ENCODE measurements around the gene SPRN. TPM values are rescaled to one million over a fixed set of nuclear protein-coding genes. Genes with fewer than 3 reads are reported as not detected.

SPRN gene
- total and polyA plus RNA-seq, 8 donors, result 0.52 to 6.4 (median 3.3) TPM; not detected in 1

DNA sequence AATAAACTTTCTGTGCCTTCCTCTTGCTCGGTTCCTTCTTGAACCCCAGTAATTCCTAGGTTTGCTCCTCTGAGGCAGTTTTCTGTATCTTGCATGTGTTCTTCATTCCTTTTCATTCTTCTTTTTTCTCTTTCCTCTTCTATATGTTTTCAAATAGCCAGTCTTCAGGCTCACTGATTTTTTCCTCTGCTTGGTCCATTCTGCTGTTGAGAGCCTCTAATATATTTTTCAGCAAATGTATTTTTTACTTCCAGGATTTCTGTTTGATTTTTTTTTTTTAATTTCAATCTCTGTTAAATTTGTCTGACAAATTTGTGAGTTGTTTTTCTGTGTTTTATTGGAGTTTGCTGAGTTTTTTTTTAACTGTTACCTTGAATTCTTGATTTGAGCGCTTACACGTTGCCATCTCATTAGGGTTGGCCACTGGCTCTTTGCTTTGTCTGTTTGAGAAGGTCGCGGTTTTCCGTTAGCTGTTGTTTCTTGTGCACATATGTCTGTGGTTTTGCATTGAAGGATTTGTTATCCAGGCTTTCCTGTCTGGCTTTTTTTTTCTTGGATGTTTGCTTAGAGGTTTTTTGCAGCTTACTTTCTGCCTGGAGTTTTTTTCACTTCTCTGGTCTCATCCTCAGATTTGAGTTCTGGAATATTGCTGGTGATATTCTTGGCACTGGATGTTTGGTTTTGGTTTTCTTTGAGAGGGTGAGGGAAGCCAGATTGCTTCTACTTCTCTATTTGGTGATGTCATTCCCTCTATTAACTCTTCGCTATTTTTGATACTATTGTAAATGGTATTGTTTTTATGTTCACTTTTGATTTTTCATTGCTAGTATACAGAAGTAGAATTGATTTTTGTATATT lies 12.7 kb downstream of the SPRN start:
- no peak for ATAC-seq
- no peak overlapping the region for H3K27ac ChIP-seq
- H3K4me1 ChIP-seq, result no peaks in the 10 kb centered on the region
- no peak for DNase-seq
- TF ChIP-seq, protein P1, sequence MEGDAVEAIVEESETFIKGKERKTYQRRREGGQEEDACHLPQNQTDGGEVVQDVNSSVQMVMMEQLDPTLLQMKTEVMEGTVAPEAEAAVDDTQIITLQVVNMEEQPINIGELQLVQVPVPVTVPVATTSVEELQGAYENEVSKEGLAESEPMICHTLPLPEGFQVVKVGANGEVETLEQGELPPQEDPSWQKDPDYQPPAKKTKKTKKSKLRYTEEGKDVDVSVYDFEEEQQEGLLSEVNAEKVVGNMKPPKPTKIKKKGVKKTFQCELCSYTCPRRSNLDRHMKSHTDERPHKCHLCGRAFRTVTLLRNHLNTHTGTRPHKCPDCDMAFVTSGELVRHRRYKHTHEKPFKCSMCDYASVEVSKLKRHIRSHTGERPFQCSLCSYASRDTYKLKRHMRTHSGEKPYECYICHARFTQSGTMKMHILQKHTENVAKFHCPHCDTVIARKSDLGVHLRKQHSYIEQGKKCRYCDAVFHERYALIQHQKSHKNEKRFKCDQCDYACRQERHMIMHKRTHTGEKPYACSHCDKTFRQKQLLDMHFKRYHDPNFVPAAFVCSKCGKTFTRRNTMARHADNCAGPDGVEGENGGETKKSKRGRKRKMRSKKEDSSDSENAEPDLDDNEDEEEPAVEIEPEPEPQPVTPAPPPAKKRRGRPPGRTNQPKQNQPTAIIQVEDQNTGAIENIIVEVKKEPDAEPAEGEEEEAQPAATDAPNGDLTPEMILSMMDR (IDR thresholded peaks at IDR 0.05), result no peak
- no peak overlapping the region for H3K4me3 ChIP-seq
- H3K27me3 ChIP-seq, result no peaks in the 10 kb centered on the region
- peaks cover 3 to 26% of the 10 kb centered on the region in 2 donors for H3K9me3 ChIP-seq
- H3K36me3 ChIP-seq, result peaks cover 0 to 83% of the 10 kb centered on the region in 2 donors
- intact Hi-C loops (cut with DNase I), result no loop called here

DNA sequence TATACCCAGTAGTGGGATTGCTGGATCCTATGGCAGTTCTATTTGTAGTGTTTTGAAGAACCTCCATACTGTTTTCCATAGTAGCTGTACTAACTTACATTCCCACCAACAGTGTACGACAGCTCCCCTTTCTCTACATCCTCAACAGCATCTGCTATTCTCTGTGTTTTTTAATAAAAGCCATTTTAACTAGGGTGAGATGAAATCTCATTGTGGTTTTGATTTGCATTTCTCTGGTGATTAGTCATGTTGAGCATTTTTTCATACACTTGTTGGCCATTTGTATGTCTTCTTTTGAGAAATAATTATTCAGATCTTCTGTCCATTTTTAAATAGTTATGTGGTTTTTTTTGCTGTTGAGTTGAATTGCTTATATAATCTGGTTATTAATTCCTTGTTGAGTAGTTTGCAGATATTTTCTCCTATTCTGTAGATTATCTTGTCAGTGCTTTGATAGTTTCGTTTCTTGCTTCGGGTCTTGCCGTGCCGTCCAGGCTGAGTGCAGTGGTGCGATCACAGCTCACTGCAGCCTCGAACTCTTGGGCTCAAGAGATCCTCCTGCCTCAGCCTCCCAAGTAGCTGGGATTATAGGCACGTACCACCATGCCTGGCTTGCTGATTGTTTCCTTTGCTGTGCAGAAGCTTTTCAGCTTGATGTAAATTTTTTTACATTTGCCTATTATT lies 18.4 kb downstream of the SPRN start:
- no peak overlapping the region for H3K4me3 ChIP-seq
- TF ChIP-seq, protein P1 (IDR thresholded peaks at IDR 0.05), result no peak
- H3K4me1 ChIP-seq, result peaks cover 0 to 6% of the 10 kb centered on the region in 2 donors
- H3K27me3 ChIP-seq, result no peaks in the 10 kb centered on the region
- H3K27ac ChIP-seq, result no peak overlapping the region
- intact Hi-C loops (cut with DNase I), result no loop called here
- peaks cover 0 to 83% of the 10 kb centered on the region in 2 donors for H3K36me3 ChIP-seq
- DNase-seq (no peak), ATAC-seq (no peak)
- peaks cover under 1 to 5% of the 10 kb centered on the region in 2 donors for H3K9me3 ChIP-seq

DNA sequence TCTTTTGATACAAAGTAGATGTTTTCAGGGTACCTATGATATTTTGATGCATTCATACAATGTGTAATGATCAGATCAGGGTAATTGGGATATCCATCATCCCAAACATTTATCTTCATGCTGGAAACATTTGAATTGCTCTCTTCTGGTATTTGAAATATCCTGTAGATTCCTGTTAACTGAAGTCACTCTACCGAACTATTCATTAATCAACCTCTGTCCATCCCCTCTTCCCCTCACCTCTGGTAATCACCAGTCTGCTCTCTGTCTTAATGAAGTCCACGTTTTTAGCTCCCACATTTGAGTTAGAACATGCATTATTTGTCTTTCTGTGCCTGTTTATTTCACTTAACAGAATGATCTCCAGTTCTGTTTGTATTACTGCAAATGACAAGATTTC lies 19.2 kb downstream of the SPRN start:
- Histone ChIP-seq H3K36me3 (peaks cover 0 to 81% of the 10 kb centered on the region in 2 donors), H3K4me1 (peaks cover 0 to 8% of the 10 kb centered on the region in 2 donors), H3K27ac (no peak overlapping the region), H3K9me3 (no peaks in the 10 kb centered on the region), H3K4me3 (no peak overlapping the region), H3K27me3 (no peaks in the 10 kb centered on the region)
- DNase-seq, result no peak
- TF ChIP-seq, protein P1 (IDR thresholded peaks at IDR 0.05), result no peak
- ATAC-seq, result no peak
- intact Hi-C loops (cut with DNase I), result no loop called here

DNA sequence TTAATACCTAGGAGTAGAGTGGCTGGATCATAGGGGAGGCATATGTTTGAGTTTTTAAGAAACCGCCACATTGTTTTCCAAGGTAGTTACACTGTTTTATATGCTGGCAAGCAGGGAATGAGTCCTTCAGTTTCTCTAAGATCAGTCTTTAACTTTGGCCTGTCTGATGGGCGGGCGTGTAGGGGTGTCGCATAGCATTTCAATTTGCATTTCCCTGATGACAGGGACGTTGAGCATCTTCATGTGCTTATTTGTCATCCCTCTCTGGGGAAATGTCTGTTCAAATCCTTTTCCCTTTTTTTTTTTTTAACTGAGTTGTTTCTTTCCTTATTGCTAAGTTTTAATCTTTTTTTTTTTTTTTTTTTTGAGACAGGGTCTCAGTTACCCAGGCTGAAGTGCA lies 20.6 kb downstream of the SPRN start:
- H3K27ac ChIP-seq, result no peak overlapping the region
- no peaks in the 10 kb centered on the region for H3K9me3 ChIP-seq
- ATAC-seq (no peak), DNase-seq (no peak)
- H3K36me3 ChIP-seq, result peaks cover 0 to 85% of the 10 kb centered on the region in 2 donors
- H3K4me1 ChIP-seq, result peaks cover 0 to 8% of the 10 kb centered on the region in 2 donors
- intact Hi-C loops (cut with DNase I), result no loop called here
- TF ChIP-seq, protein P1 (IDR thresholded peaks at IDR 0.05), result no peak
- H3K27me3 ChIP-seq, result no peaks in the 10 kb centered on the region
- no peak overlapping the region for H3K4me3 ChIP-seq

DNA sequence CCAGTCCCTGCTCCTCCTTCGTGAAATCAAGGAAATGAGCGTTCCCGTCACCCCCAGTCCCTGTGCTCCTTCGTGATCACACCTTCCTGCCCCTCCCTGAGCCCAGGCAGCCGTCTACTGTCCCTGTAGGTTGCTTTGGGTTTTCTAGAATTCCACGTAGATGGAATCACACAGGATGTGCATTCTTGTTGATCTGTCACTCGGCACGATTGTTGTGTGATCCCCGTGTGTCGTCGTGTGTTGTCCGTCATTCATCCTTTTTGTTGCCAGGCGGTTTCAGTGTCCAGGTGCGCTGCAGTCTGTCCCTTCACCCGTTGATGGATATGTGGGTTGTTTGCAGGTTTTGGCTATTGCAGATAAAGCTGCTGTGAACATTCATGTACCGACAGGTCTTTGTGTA lies 21.1 kb downstream of the SPRN start:
- Histone ChIP-seq H3K36me3 (peaks cover 0 to 86% of the 10 kb centered on the region in 2 donors), H3K27ac (no peak overlapping the region), H3K27me3 (no peaks in the 10 kb centered on the region), H3K4me1 (peaks cover 0 to 8% of the 10 kb centered on the region in 2 donors), H3K9me3 (no peaks in the 10 kb centered on the region), H3K4me3 (no peak overlapping the region)
- no peak for ATAC-seq
- TF ChIP-seq, protein P1 (IDR thresholded peaks at IDR 0.05), result no peak
- no peak for DNase-seq
- intact Hi-C loops (cut with DNase I), result no loop called here

All from left lung (tissue), 10 donors.